ENCODE results near the gene STN1. TPM values are rescaled to one million over a fixed set of nuclear protein-coding genes. Genes with fewer than 3 reads are reported as not detected.

STN1 gene
- total RNA-seq, 1 experiment from 2014 or later = 74.7 TPM

DNA sequence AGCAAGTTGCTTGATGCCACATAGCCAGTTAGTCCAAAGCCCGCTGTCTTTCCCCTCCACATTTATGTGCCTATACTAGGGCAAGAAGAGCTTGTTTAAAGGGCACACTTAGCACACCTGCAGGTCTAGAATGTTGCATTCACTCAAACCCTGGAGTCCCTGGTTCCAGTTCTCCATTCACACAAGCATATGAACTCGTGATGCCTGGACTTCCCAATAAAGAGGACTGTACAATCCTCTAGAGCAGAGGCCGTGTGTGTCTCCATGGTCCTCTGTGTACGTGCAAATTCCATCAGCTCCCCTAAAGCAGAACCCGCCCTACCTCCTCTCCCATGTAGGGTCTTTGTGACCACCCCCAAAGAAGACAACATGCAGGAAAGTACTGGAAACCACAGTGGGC, 59.6 kb downstream of the STN1 start:
- intact Hi-C loops (cut with micrococcal nuclease) = loop anchor here (2.0 kb wide), 1 partner anchor 260 kb away; no protein-coding TSS in a partner anchor
- no TSS peak for BruUV-seq (replicated peaks)
- no peak overlapping the region for H3K9ac ChIP-seq (ENCODE audit: low read length)
- H3K79me2 ChIP-seq (ENCODE audit: insufficient read depth, low read length) = no peaks in the 10 kb centered on the region
- CTCF ChIA-PET = interaction anchor here (1.2 to 2.1 kb wide), 2 partner anchors 30 to 146 kb away, joined by 3 to 11 read pairs; no protein-coding TSS in a partner anchor
- RAD21 ChIA-PET (ENCODE audit: low non-redundant PET in 1 of 2, low total read pairs in 2 of 2, uncharacterized antibody in 2 of 2, unreplicated experiment in 2 of 2) = interaction anchor here (1.0 to 2.1 kb wide), 2 partner anchors 144 to 146 kb away, joined by 3 to 4 read pairs; no protein-coding TSS in a partner anchor
- H4K20me1 ChIP-seq (ENCODE audit: insufficient read depth) = no peaks in the 10 kb centered on the region
- no peak overlapping the region for H3K4me2 ChIP-seq (ENCODE audit: low read length)
- no peaks in the 10 kb centered on the region for H3K9me3 ChIP-seq (ENCODE audit: control insufficient read depth in 1 of 2, insufficient read depth in 1 of 2, low read depth in 1 of 2, low read length in 2 of 2)
- H3K4me1 ChIP-seq (ENCODE audit: control insufficient read depth in 1 of 2, insufficient read depth in 2 of 2, low read length in 2 of 2) = peaks cover 0 to 5% of the 10 kb centered on the region in 2 experiments; a peak in 1 of 4 replicates
- DNase-seq (ENCODE audit: low read depth, low spot score) (no peak), ATAC-seq (no peak)
- no peaks in the 10 kb centered on the region for H3K9me2 ChIP-seq (ENCODE audit: insufficient read depth)
- H3K27me3 ChIP-seq (ENCODE audit: insufficient read depth, low read length) = no peaks in the 10 kb centered on the region
- no peak overlapping the region for H2AFZ ChIP-seq (ENCODE audit: low read depth, low read length, poor library complexity, severe bottlenecking)
- TF ChIP-seq CBX3 (IDR thresholded peaks at IDR 0.05; ENCODE audit: low read depth) (no peak), FOSL1 (IDR thresholded peaks at IDR 0.05; ENCODE audit: low read depth) (no peak), EZH2phosphoT487 (IDR thresholded peaks at IDR 0.05; ENCODE audit: borderline replicate concordance) (no peak), POLR2A (IDR thresholded peaks at IDR 0.05; ENCODE audit: borderline replicate concordance, extremely low read depth, insufficient read depth, insufficient read length) (no peak), RAD21 (IDR thresholded peaks at IDR 0.05; ENCODE audit: low read depth) (no peak), JUND (IDR thresholded peaks at IDR 0.05) (no peak), CEBPB (IDR thresholded peaks at IDR 0.05; ENCODE audit: low read depth) (no peak)
- POLR2A ChIA-PET = no interaction called here
- H3K4me3 ChIP-seq (replicated peaks in 1 of 2; ENCODE audit: low read depth in 1 of 2, low read length in 2 of 2) = no peak overlapping the region
- H3K27ac ChIP-seq (ENCODE audit: low read depth, low read length) = no peak overlapping the region
- no peaks in the 10 kb centered on the region for H3K36me3 ChIP-seq (ENCODE audit: control insufficient read depth in 1 of 2, insufficient read depth in 2 of 2, low read length in 2 of 2)

DNA sequence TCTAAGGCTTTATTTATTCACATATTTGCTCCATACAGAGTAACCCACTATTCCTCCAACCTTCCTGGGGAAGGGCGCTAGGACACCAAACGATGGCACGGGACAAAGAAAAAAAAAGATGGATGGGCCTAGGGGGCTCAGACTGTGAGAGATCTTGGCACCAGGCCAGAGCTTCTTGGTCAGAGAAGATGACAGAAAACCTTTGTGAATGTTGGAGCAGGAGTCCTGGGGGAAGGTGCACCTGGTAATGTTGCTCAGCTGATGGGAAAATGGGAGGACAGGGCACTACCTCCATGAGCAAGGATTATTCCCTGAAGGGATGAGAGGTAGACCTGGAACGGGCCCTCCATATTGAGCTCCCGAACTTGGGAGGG, 61.2 kb downstream of the STN1 start:
- intact Hi-C loops (cut with micrococcal nuclease) = no loop called here
- no peak overlapping the region for H3K9ac ChIP-seq (ENCODE audit: low read length)
- TF ChIP-seq, protein P1, sequence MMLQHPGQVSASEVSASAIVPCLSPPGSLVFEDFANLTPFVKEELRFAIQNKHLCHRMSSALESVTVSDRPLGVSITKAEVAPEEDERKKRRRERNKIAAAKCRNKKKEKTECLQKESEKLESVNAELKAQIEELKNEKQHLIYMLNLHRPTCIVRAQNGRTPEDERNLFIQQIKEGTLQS (IDR thresholded peaks at IDR 0.05) = no peak
- no peak for TF ChIP-seq SRF (IDR thresholded peaks at IDR 0.05; ENCODE audit: low read depth)
- TF ChIP-seq, protein P2, sequence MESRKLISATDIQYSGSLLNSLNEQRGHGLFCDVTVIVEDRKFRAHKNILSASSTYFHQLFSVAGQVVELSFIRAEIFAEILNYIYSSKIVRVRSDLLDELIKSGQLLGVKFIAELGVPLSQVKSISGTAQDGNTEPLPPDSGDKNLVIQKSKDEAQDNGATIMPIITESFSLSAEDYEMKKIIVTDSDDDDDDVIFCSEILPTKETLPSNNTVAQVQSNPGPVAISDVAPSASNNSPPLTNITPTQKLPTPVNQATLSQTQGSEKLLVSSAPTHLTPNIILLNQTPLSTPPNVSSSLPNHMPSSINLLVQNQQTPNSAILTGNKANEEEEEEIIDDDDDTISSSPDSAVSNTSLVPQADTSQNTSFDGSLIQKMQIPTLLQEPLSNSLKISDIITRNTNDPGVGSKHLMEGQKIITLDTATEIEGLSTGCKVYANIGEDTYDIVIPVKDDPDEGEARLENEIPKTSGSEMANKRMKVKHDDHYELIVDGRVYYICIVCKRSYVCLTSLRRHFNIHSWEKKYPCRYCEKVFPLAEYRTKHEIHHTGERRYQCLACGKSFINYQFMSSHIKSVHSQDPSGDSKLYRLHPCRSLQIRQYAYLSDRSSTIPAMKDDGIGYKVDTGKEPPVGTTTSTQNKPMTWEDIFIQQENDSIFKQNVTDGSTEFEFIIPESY (IDR thresholded peaks at IDR 0.05; ENCODE audit: extremely low read depth, insufficient replicate concordance, low read length) = no peak
- TF ChIP-seq, protein P3, sequence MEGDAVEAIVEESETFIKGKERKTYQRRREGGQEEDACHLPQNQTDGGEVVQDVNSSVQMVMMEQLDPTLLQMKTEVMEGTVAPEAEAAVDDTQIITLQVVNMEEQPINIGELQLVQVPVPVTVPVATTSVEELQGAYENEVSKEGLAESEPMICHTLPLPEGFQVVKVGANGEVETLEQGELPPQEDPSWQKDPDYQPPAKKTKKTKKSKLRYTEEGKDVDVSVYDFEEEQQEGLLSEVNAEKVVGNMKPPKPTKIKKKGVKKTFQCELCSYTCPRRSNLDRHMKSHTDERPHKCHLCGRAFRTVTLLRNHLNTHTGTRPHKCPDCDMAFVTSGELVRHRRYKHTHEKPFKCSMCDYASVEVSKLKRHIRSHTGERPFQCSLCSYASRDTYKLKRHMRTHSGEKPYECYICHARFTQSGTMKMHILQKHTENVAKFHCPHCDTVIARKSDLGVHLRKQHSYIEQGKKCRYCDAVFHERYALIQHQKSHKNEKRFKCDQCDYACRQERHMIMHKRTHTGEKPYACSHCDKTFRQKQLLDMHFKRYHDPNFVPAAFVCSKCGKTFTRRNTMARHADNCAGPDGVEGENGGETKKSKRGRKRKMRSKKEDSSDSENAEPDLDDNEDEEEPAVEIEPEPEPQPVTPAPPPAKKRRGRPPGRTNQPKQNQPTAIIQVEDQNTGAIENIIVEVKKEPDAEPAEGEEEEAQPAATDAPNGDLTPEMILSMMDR (IDR thresholded peaks at IDR 0.05 in 2 of 3, conservative IDR thresholded peaks at IDR 0.05 in 1 of 3; ENCODE audit: borderline replicate concordance in 1 of 3, insufficient read depth in 1 of 3, low read depth in 2 of 3, low read length in 2 of 3) = no peak
- no peak for TF ChIP-seq POLR2AphosphoS5 (IDR thresholded peaks at IDR 0.05; ENCODE audit: low read depth, low read length)
- no peak for TF ChIP-seq EGR1 (IDR thresholded peaks at IDR 0.05; ENCODE audit: low read depth)
- TF ChIP-seq SIN3A (IDR thresholded peaks at IDR 0.05; ENCODE audit: low read depth) = no peak
- no peak for TF ChIP-seq EZH2 (IDR thresholded peaks at IDR 0.05)
- TF ChIP-seq SP1 (IDR thresholded peaks at IDR 0.05; ENCODE audit: low read depth) = no peak

More for the DNA sequence above, 61.2 kb downstream of the STN1 start:
- H3K4me2 ChIP-seq (ENCODE audit: low read length) = no peak overlapping the region
- H3K27me3 ChIP-seq (ENCODE audit: insufficient read depth, low read length) = no peaks in the 10 kb centered on the region
- no peaks in the 10 kb centered on the region for H3K9me2 ChIP-seq (ENCODE audit: insufficient read depth)
- ATAC-seq (no peak), DNase-seq (ENCODE audit: low read depth, low spot score) (no peak)
- no peaks in the 10 kb centered on the region for H3K9me3 ChIP-seq (ENCODE audit: control insufficient read depth in 1 of 2, insufficient read depth in 1 of 2, low read depth in 1 of 2, low read length in 2 of 2)
- H3K4me3 ChIP-seq (replicated peaks in 1 of 2; ENCODE audit: low read depth in 1 of 2, low read length in 2 of 2) = no peak overlapping the region
- ChIA-PET RAD21 (ENCODE audit: low non-redundant PET in 1 of 2, low total read pairs in 2 of 2, uncharacterized antibody in 2 of 2, unreplicated experiment in 2 of 2) (interaction anchor here in 1 of 2 experiments (2.1 kb wide), 1 partner anchor 144 kb away, joined by 4 read pairs; no protein-coding TSS in a partner anchor), POLR2A (no interaction called here), CTCF (interaction anchor here (0.7 to 2.1 kb wide), 3 partner anchors 9 to 144 kb away, joined by 3 to 11 read pairs (median 3); no protein-coding TSS in a partner anchor)
- H3K27ac ChIP-seq (ENCODE audit: low read depth, low read length) = no peak overlapping the region
- H3K79me2 ChIP-seq (ENCODE audit: insufficient read depth, low read length) = no peaks in the 10 kb centered on the region
- no peaks in the 10 kb centered on the region for H3K36me3 ChIP-seq (ENCODE audit: control insufficient read depth in 1 of 2, insufficient read depth in 2 of 2, low read length in 2 of 2)
- H2AFZ ChIP-seq (ENCODE audit: low read depth, low read length, poor library complexity, severe bottlenecking) = no peak overlapping the region
- no TSS peak for BruUV-seq (replicated peaks)
- peaks cover 0 to 5% of the 10 kb centered on the region in 2 experiments; a peak in 1 of 4 replicates for H3K4me1 ChIP-seq (ENCODE audit: control insufficient read depth in 1 of 2, insufficient read depth in 2 of 2, low read length in 2 of 2)
- H4K20me1 ChIP-seq (ENCODE audit: insufficient read depth) = no peaks in the 10 kb centered on the region
